Sigmoid colon (tissue), 7 donors: Measurements from ENCODE around the gene RPS6KA6. TPM values are rescaled to one million over a fixed set of nuclear protein-coding genes. Genes with fewer than 3 reads are reported as not detected.
A peak's percentile ranks its signal among the peaks of the same experiment; 100 is the strongest.

ENCODE experiments used
- DNase-seq: peaks from one replicate; pipeline ENCODE4 v3.0.0-alpha.2; 2019
- H3K27ac ChIP-seq, 4 donors: fragments of 200-600 bp; sonication (generic); one replicate each; pipeline ENCODE4 v1.5.1; 2016 to 2019; ENCODE audit warnings: mild to moderate bottlenecking in 1 of 4
- H3K27me3 ChIP-seq, 3 donors: fragments of 200-600 bp; sonication (generic); one replicate each; pipeline ENCODE4 v1.5.1; 2019; ENCODE audit warnings: mild to moderate bottlenecking in 1 of 3
- H3K36me3 ChIP-seq, 4 donors: fragments of 200-600 bp; sonication (generic); one replicate each; pipeline ENCODE4 v1.5.1; 2016 to 2019
- H3K4me1 ChIP-seq, 4 donors: fragments of 200-600 bp; sonication (generic); one replicate each; pipeline ENCODE4 v1.5.1; 2017 to 2019
- H3K4me3 ChIP-seq, 4 donors: fragments of 200-600 bp; sonication (generic); one replicate each; pipeline ENCODE4 v1.5.1; 2017 to 2019; ENCODE audit warnings: mild to moderate bottlenecking in 2 of 4, moderate library complexity in 1 of 4
- H3K9me3 ChIP-seq, 4 donors: fragments of 200-600 bp in 3 of 4; sonication (generic) in 3 of 4; one replicate each; pipeline versions ENCODE4 v1.5.1 to v1.6.1; 2013 to 2019
- CTCF ChIP-seq, 4 experiments: fragments of 450-650 bp in 3 of 4; fragments of 200-600 bp in 1 of 4; IDR thresholded peaks; one replicate each; pipeline ENCODE4 v1.5.1; 2016 to 2019; ENCODE audit warnings: antibody characterized with exemption in 4 of 4, mild to moderate bottlenecking in 3 of 4, moderate library complexity in 2 of 4
- EP300 ChIP-seq, 4 donors: sonication (generic); formaldehyde crosslinking; IDR thresholded peaks; one replicate each; pipeline ENCODE4 v1.6.1; 2017; ENCODE audit warnings: antibody characterized with exemption in 4 of 4
- POLR2A ChIP-seq, 2 donors: fragments of 450-650 bp; IDR thresholded peaks; one replicate each; pipeline ENCODE4 v1.6.1; 2016; ENCODE audit warnings: antibody characterized with exemption in 2 of 2, mild to moderate bottlenecking in 2 of 2, moderate library complexity in 2 of 2
- POLR2AphosphoS5 ChIP-seq, 4 donors: sonication (generic); formaldehyde crosslinking; IDR thresholded peaks; one replicate each; pipeline ENCODE4 v1.6.1; 2017; ENCODE audit warnings: antibody characterized with exemption in 4 of 4
- WGBS, 2 donors: extraction: QIAGEN DNeasy Blood & Tissue Kit; methylation state at CpG; one replicate each; pipeline ENCODE4 v1.1.7; 2013; 5-methylcytosine and 5-hydroxymethylcytosine counted together
- intact Hi-C: fragments of 100-400 bp; cut with DNase I; formaldehyde crosslinking; loops from one replicate; pipeline ENCODE4 v1.15.1; 2023
- polyA plus RNA-seq, 3 donors: library from polyadenylated mRNA; stranded (reverse); fragments of 200-250 nt; gene quantifications; one replicate each; pipeline ENCODE4 v1.2.3, GENCODE V29; 2013
- total RNA-seq, 4 donors: library from RNA; depleted of rRNA; stranded (reverse); fragments of >200 nt; gene quantifications; one replicate each; pipeline ENCODE4 v1.1.0, GENCODE V29; 2016
- donor health status: healthy with polysubstance abuse.
- donor health status: Bipolar disorder and iron deficiency.
- donor health status: healthy.

The RPS6KA6 gene
- total and polyA plus RNA-seq, 7 donors = 1.8 to 7.2 (median 2.7) TPM

DNA sequence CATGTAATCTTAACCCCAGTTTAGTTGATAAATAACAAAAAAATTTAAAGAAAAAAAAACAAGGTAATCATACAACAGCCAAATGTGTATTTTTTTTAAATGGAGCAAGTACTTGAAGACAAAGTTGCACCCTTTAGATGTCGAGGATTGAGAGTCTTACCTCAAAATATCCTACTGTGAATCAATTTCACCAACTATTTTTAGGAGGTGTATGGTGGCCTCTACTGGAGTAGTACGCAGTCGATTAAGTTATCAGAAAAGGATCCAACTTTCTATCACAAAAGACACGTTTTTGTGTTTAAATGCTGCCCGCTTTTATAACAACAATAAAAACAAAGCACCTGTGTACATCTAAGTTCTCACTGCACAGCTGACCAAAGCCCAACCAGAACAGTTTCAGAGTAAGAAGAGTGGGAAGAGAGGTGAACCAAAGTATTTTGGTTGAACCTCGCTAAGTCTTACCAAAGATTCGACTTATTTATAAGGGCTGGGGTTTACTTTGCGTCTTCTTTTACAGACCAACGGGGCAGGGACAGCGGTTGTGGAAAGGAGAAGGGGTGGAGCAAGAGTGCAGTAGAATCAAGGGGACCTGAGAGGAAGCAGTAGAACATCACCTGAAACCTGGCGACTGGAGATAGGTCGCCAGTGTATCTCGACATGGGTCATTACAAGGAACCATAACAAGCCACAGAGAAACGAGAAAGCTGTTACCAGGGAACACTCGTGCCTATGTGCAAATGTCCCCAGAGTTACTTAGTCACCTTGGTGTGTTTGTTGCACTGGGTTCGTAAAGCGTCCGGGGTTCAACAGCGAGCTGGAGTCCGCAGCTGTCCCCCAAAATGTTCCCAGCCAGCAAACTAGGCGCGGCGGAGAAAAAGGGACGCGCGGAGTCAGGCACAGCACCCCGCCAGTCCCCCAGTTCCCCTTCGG is 1.1 kb downstream of the RPS6KA6 start:
- Histone ChIP-seq H3K9me3 (no peaks in the 10 kb centered on the region), H3K4me1 (peaks cover 0 to 7% (median 0%) of the 10 kb centered on the region in 4 donors), H3K27ac (peak overlapping the region; percentile 47 to 66 (median 52)), H3K4me3 (peak overlapping the region; percentile 47 to 61 (median 59)), H3K27me3 (no peaks in the 10 kb centered on the region), H3K36me3 (no peaks in the 10 kb centered on the region)
- DNase-seq = no peak
- WGBS, 2 donors = 1 to 7% methylated on average over 28 of the region's 28 CpGs
- intact Hi-C loops = no loop called here
- TF ChIP-seq POLR2A (IDR thresholded peaks at IDR 0.05) (no peak), POLR2AphosphoS5 (IDR thresholded peaks at IDR 0.05) (no peak), EP300 (IDR thresholded peaks at IDR 0.05) (no peak), CTCF (IDR thresholded peaks at IDR 0.05) (no peak)

DNA sequence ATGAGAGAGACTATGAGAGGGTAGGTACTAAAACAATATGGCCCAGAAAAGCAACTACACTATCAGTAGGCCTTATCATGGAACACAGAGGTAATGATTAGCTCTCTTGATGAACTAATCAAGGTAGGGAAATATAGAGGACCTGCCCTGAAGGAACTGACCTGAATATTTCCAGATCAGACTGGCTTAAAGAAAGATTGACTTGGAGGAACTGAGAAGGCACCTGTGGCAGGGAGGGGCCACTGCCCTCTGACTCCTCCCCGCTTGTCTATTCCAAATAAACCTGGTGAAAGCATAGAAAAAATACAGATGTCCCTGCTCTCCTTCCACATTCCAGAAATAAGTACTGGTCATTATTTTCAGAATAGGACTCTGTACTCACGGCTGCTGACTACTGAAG is 5.5 kb downstream of the RPS6KA6 start:
- Histone ChIP-seq H3K9me3 (no peaks in the 10 kb centered on the region), H3K4me1 (peaks cover 0 to 7% (median 0%) of the 10 kb centered on the region in 4 donors), H3K27me3 (no peaks in the 10 kb centered on the region), H3K27ac (no peak overlapping the region), H3K36me3 (no peaks in the 10 kb centered on the region), H3K4me3 (no peak overlapping the region)
- DNase-seq = no peak
- TF ChIP-seq CTCF (IDR thresholded peaks at IDR 0.05) (no peak), POLR2AphosphoS5 (IDR thresholded peaks at IDR 0.05) (no peak), EP300 (IDR thresholded peaks at IDR 0.05) (no peak), POLR2A (IDR thresholded peaks at IDR 0.05) (no peak)
- intact Hi-C loops = no loop called here
- WGBS, 2 donors = 26 to 72% methylated on average over 2 of the region's 2 CpGs

DNA sequence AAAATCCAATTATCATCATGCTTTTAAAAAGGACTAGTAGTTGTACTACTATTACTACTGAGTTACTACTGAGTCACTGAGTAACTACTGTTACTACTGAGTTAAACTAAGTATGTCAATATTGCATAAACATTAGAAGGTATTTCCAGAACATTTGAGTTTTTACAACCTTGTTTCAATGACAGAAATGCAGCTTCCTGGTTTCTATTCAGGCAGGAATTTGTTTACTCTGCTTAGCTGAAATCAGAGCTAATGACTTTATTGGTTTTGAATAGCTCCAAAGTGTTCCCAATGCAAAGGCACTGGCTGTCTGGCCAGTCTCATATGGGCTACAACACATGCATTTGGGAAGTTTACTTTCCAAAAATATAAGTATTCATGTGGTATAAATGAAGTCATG is 12.0 kb downstream of the RPS6KA6 start:
- H3K4me1 ChIP-seq = no peaks in the 10 kb centered on the region
- intact Hi-C loops = no loop called here

DNA sequence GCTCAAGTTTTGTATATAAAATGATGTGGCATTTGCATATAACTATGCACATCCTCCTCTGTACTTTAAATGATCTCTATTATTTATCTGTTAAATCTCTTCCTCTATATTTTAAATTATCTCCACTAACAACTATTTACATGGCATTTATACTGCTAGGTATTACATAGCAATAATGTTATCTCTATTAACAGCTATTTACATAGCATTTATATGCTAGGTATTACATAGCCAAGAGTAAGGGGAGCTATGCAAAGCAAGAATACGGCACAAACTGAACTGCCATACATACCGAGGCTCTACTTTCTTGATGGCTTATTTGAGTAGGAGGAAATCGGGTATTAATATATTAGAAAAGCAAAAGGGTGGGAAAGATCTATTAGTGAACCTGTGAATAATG is 12.7 kb downstream of the RPS6KA6 start:
- TF ChIP-seq POLR2A (IDR thresholded peaks at IDR 0.05) = no peak
- TF ChIP-seq CTCF (IDR thresholded peaks at IDR 0.05) = no peak
- no peak for TF ChIP-seq EP300 (IDR thresholded peaks at IDR 0.05)
- TF ChIP-seq POLR2AphosphoS5 (IDR thresholded peaks at IDR 0.05) = no peak
- no peaks in the 10 kb centered on the region for H3K9me3 ChIP-seq
- no peaks in the 10 kb centered on the region for H3K36me3 ChIP-seq
- H3K27ac ChIP-seq = no peak overlapping the region
- no peaks in the 10 kb centered on the region for H3K27me3 ChIP-seq
- intact Hi-C loops = no loop called here
- H3K4me3 ChIP-seq = no peak overlapping the region
- no peak for DNase-seq
- no peaks in the 10 kb centered on the region for H3K4me1 ChIP-seq
- 44 to 90% methylated on average over 3 of the region's 3 CpGs for WGBS, 2 donors

More for the DNA sequence above, 12.0 kb downstream of the RPS6KA6 start:
- DNase-seq = no peak
- TF ChIP-seq POLR2AphosphoS5 (IDR thresholded peaks at IDR 0.05) (no peak), CTCF (IDR thresholded peaks at IDR 0.05) (no peak), EP300 (IDR thresholded peaks at IDR 0.05) (no peak), POLR2A (IDR thresholded peaks at IDR 0.05) (no peak)
- no peak overlapping the region for H3K4me3 ChIP-seq
- no peaks in the 10 kb centered on the region for H3K27me3 ChIP-seq
- no peaks in the 10 kb centered on the region for H3K9me3 ChIP-seq
- H3K36me3 ChIP-seq = no peaks in the 10 kb centered on the region
- H3K27ac ChIP-seq = no peak overlapping the region
